ENCODE measurements around the gene PTK7.
"Not testable (repeated sequence)": the region's sequence is repeated elsewhere in the genome, so short reads cannot be mapped to it uniquely, and the experiment has no call there.

PTK7 gene

GRCh38 chr6:43117466-43117865, 41.4 kb downstream of the PTK7 start:
- peaks cover 13% of the 10 kb centered on the region for H3K27me3 Mint-ChIP-seq
- H3K36me3 Mint-ChIP-seq, H3K9me3 Mint-ChIP-seq, ATAC-seq, H3K4me1 Mint-ChIP-seq, H3K4me3 Mint-ChIP-seq, H3K27ac Mint-ChIP-seq: not testable (repeated sequence)

GRCh38 chr6:43119482-43119881, 43.4 kb downstream of the PTK7 start:
- no peak overlapping the region for H3K4me3 Mint-ChIP-seq
- H3K9me3 Mint-ChIP-seq: no peaks in the 10 kb centered on the region
- no peak for ATAC-seq
- H3K27ac Mint-ChIP-seq: no peak overlapping the region
- H3K4me1 Mint-ChIP-seq: no peaks in the 10 kb centered on the region
- H3K27me3 Mint-ChIP-seq: peaks cover 26% of the 10 kb centered on the region
- H3K36me3 Mint-ChIP-seq: no peaks in the 10 kb centered on the region

- Mint-ChIP-seq H3K27ac (no peak overlapping the region), H3K9me3 (no peaks in the 10 kb centered on the region), H3K4me1 (no peaks in the 10 kb centered on the region), H3K4me3 (no peak overlapping the region), H3K27me3 (peaks cover 26% of the 10 kb centered on the region), H3K36me3 (no peaks in the 10 kb centered on the region)
- ATAC-seq: no peak
These were observed 44.1 kb downstream of the PTK7 start for GRCh38 chr6:43120101-43120763.

- ATAC-seq: no peak
- H3K27me3 Mint-ChIP-seq: peaks cover 36% of the 10 kb centered on the region
- H3K4me3 Mint-ChIP-seq: no peak overlapping the region
- H3K4me1 Mint-ChIP-seq: no peaks in the 10 kb centered on the region
- H3K9me3 Mint-ChIP-seq: no peaks in the 10 kb centered on the region
- no peak overlapping the region for H3K27ac Mint-ChIP-seq
- no peaks in the 10 kb centered on the region for H3K36me3 Mint-ChIP-seq
These were observed 45.1 kb downstream of the PTK7 start for GRCh38 chr6:43120944-43121913.

- Mint-ChIP-seq H3K27ac (no peak overlapping the region), H3K4me1 (no peaks in the 10 kb centered on the region), H3K36me3 (no peaks in the 10 kb centered on the region), H3K27me3 (peaks cover 41% of the 10 kb centered on the region), H3K4me3 (no peak overlapping the region), H3K9me3 (no peaks in the 10 kb centered on the region)
- no peak for ATAC-seq
These were observed 46.0 kb downstream of the PTK7 start for GRCh38 chr6:43122146-43122545.

GRCh38 chr6:43123461-43124314, 47.6 kb downstream of the PTK7 start:
- H3K9me3 Mint-ChIP-seq: no peaks in the 10 kb centered on the region
- no peak overlapping the region for H3K4me3 Mint-ChIP-seq
- peaks cover 41% of the 10 kb centered on the region for H3K27me3 Mint-ChIP-seq
- no peaks in the 10 kb centered on the region for H3K36me3 Mint-ChIP-seq
- H3K4me1 Mint-ChIP-seq: no peaks in the 10 kb centered on the region
- ATAC-seq: no peak
- no peak overlapping the region for H3K27ac Mint-ChIP-seq

- Mint-ChIP-seq H3K27ac (no peak overlapping the region), H3K4me3 (no peak overlapping the region), H3K36me3 (no peaks in the 10 kb centered on the region)
These were observed 48.4 kb downstream of the PTK7 start for GRCh38 chr6:43124481-43124880.

GRCh38 chr6:43125119-43125518, 49.0 kb downstream of the PTK7 start:
- no peak overlapping the region for H3K4me3 Mint-ChIP-seq
- no peak for ATAC-seq
- no peaks in the 10 kb centered on the region for H3K4me1 Mint-ChIP-seq
- no peak overlapping the region for H3K27ac Mint-ChIP-seq
- H3K9me3 Mint-ChIP-seq: no peaks in the 10 kb centered on the region
- H3K27me3 Mint-ChIP-seq: peaks cover 38% of the 10 kb centered on the region
- H3K36me3 Mint-ChIP-seq: no peaks in the 10 kb centered on the region

More at GRCh38 chr6:43124481-43124880, 48.4 kb downstream of the PTK7 start:
- Mint-ChIP-seq H3K4me1 (no peaks in the 10 kb centered on the region), H3K27me3 (peaks cover 38% of the 10 kb centered on the region), H3K9me3 (no peaks in the 10 kb centered on the region)
- ATAC-seq: no peak

GRCh38 chr6:43125555-43125954, 49.4 kb downstream of the PTK7 start:
- Mint-ChIP-seq H3K27ac (no peak overlapping the region), H3K9me3 (no peaks in the 10 kb centered on the region), H3K4me1 (no peaks in the 10 kb centered on the region), H3K4me3 (no peak overlapping the region), H3K27me3 (peaks cover 42% of the 10 kb centered on the region), H3K36me3 (no peaks in the 10 kb centered on the region)
- ATAC-seq: no peak

GRCh38 chr6:43127180-43127579, 51.1 kb downstream of the PTK7 start:
- Mint-ChIP-seq H3K36me3 (no peaks in the 10 kb centered on the region), H3K27ac (no peak overlapping the region), H3K4me3 (no peak overlapping the region), H3K27me3 (peaks cover 57% of the 10 kb centered on the region), H3K9me3 (no peaks in the 10 kb centered on the region), H3K4me1 (no peaks in the 10 kb centered on the region)
- ATAC-seq: no peak

GRCh38 chr6:43127877-43128276, 51.8 kb downstream of the PTK7 start:
- no peak for ATAC-seq
- H3K4me1 Mint-ChIP-seq: no peaks in the 10 kb centered on the region
- H3K27ac Mint-ChIP-seq: no peak overlapping the region
- H3K4me3 Mint-ChIP-seq: no peak overlapping the region
- H3K27me3 Mint-ChIP-seq: peaks cover 57% of the 10 kb centered on the region
- H3K9me3 Mint-ChIP-seq: no peaks in the 10 kb centered on the region
- no peaks in the 10 kb centered on the region for H3K36me3 Mint-ChIP-seq

- no peaks in the 10 kb centered on the region for H3K9me3 Mint-ChIP-seq
- peaks cover 48% of the 10 kb centered on the region for H3K27me3 Mint-ChIP-seq
- no peak overlapping the region for H3K4me3 Mint-ChIP-seq
- no peaks in the 10 kb centered on the region for H3K4me1 Mint-ChIP-seq
- no peak overlapping the region for H3K27ac Mint-ChIP-seq
- no peaks in the 10 kb centered on the region for H3K36me3 Mint-ChIP-seq
- ATAC-seq: no peak
These were observed 52.8 kb downstream of the PTK7 start for GRCh38 chr6:43128926-43129325.

- ATAC-seq: no peak
- no peak overlapping the region for H3K4me3 Mint-ChIP-seq
- peaks cover 48% of the 10 kb centered on the region for H3K27me3 Mint-ChIP-seq
- H3K36me3 Mint-ChIP-seq: no peaks in the 10 kb centered on the region
- H3K4me1 Mint-ChIP-seq: no peaks in the 10 kb centered on the region
- no peak overlapping the region for H3K27ac Mint-ChIP-seq
- no peaks in the 10 kb centered on the region for H3K9me3 Mint-ChIP-seq
These were observed 53.5 kb downstream of the PTK7 start for GRCh38 chr6:43129434-43130194.

- Mint-ChIP-seq H3K27ac (no peak overlapping the region), H3K36me3 (no peaks in the 10 kb centered on the region), H3K4me3 (no peak overlapping the region), H3K4me1 (no peaks in the 10 kb centered on the region), H3K27me3 (peaks cover 46% of the 10 kb centered on the region), H3K9me3 (no peaks in the 10 kb centered on the region)
- no peak for ATAC-seq
These were observed 54.3 kb downstream of the PTK7 start for GRCh38 chr6:43130429-43130828.
